GM19193 (cell line): Measurements from ENCODE around the gene LRP2.

ENCODE experiments used
- POLR2A ChIP-seq: IDR thresholded peaks from 4 replicates; pipeline ENCODE4 v1.6.1; 2011; ENCODE audit not compliant: insufficient read depth, insufficient read length; ENCODE audit errors: extremely low read depth

The LRP2 gene

GRCh38 chr2:169362118-169362893 is at the start of gene LRP2:
Gene LRP2, minus strand, starts transcription at chr2:169362534. Its CDS starts 135 bp downstream, at chr2:169362399.
- TF ChIP-seq POLR2A, result no peak

- TF ChIP-seq POLR2A, result no peak
These were observed 44.6 kb upstream of the LRP2 start for GRCh38 chr2:169406891-169407290.

GRCh38 chr2:169397697-169398096 is 35.4 kb upstream of the LRP2 start:
- no peak for TF ChIP-seq POLR2A

- no peak for TF ChIP-seq POLR2A
These were observed 33.6 kb upstream of the LRP2 start for GRCh38 chr2:169395821-169396374.

- TF ChIP-seq POLR2A, result no peak
These were observed 30.8 kb upstream of the LRP2 start for GRCh38 chr2:169393068-169393590.

GRCh38 chr2:169391236-169391635 is 28.9 kb upstream of the LRP2 start:
- no peak for TF ChIP-seq POLR2A

GRCh38 chr2:169388161-169388560 is 25.8 kb upstream of the LRP2 start:
- TF ChIP-seq POLR2A, result no peak

GRCh38 chr2:169386722-169387121 is 24.4 kb upstream of the LRP2 start:
- TF ChIP-seq POLR2A, result no peak

GRCh38 chr2:169384816-169385215 is 22.5 kb upstream of the LRP2 start:
- no peak for TF ChIP-seq POLR2A

GRCh38 chr2:169372561-169372960 is 10.2 kb upstream of the LRP2 start:
- no peak for TF ChIP-seq POLR2A

GRCh38 chr2:169366066-169366465 is 3.7 kb upstream of the LRP2 start:
- TF ChIP-seq POLR2A, result no peak

- TF ChIP-seq POLR2A, result no peak
These were observed 2.7 kb upstream of the LRP2 start for GRCh38 chr2:169365029-169365480.

GRCh38 chr2:169363560-169364150 is 1.3 kb upstream of the LRP2 start:
- no peak for TF ChIP-seq POLR2A

GRCh38 chr2:169362894-169363559 is 693 bp upstream of the LRP2 start:
- TF ChIP-seq POLR2A, result no peak

GRCh38 chr2:169361706-169362117 is 622 bp downstream of the LRP2 start:
- TF ChIP-seq POLR2A, result no peak
